Measurements from ENCODE around the gene DCAF15.

GRCh38 chr19:14006766-14007562, 54.7 kb downstream of the DCAF15 start:
- TF ChIP-seq CTCF (IDR thresholded peaks at IDR 0.05) (peak in 1 of 4 experiments; percentile 4), POLR2A (IDR thresholded peaks at IDR 0.05) (peak in 1 of 2 donors; percentile 61)

Data from uterus (tissue), 2 donors.